HEK293T (cell line): ENCODE data around the gene GNPDA1.

Source experiments
- BHLHE40 ChIP-seq: fragments of 450-650 bp; IDR thresholded peaks from 2 replicates; pipeline ENCODE4 v1.6.1; 2016; ENCODE audit warnings: mild to moderate bottlenecking, moderate library complexity, borderline replicate concordance
- FOXA1 ChIP-seq: fragments of 450-650 bp; IDR thresholded peaks from 2 replicates; pipeline ENCODE4 v1.6.1; 2016; ENCODE audit warnings: mild to moderate bottlenecking
- LEF1 ChIP-seq: fragments of 450-650 bp; IDR thresholded peaks from 2 replicates; pipeline ENCODE4 v1.6.1; 2017; ENCODE audit warnings: mild to moderate bottlenecking, borderline replicate concordance
- SUZ12 ChIP-seq: fragments of 450-650 bp; IDR thresholded peaks from 2 replicates; pipeline ENCODE4 v1.6.1; 2016; ENCODE audit warnings: mild to moderate bottlenecking
- TARDBP ChIP-seq: fragments of 450-650 bp; IDR thresholded peaks from 2 replicates; pipeline ENCODE4 v1.6.1; 2016
- ZNF384 ChIP-seq: fragments of 450-650 bp; IDR thresholded peaks from 2 replicates; pipeline ENCODE4 v1.6.1; 2016

DNA sequence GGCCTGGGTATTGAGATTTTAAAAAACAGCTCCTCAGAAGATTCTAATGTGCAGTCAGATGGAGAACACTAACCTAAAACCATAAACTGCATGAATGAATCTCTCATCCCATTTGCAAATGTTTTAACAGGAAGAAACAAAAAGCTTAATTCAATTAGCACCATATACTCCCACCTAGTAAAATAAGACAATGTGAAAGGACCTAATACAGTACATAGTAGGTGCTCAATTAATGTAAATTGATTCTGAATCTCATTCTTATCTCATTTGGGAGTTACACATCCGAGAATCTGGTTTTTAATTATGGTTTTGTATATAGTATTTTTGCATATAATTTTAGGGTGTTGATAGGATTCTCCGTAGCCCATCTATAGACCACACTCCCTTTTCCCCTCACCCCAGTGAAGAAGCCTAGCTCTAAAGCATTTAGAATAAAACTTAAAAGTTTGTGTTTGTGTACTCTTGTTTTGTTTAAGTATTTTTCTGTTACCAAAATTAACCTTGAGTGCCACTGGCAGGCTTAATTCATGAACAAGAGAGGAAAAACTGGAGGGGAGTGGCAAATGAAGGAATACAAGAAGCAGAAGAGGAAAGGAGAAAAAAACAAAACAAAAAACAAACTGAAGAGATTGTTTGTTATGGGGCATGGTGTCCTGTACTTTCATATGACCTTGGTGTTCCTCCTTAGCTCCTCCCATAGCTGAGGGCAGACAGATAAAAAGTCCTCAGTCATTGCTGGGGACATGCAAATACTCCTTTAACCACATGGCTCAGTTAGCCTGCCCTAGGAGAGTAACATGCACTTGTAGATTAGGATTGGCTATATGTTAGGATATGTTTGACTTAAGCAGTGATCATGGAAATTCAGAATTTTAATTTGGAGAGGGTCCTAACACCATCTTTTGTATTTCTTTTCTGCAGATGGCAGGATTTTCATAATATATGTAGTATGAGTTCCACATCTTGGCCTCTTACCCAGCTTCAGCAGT, 42.8 kb downstream of the GNPDA1 start:
- TF ChIP-seq TARDBP (no peak), SUZ12 (no peak), FOXA1 (no peak), BHLHE40 (no peak), ZNF384 (no peak), LEF1 (no peak)
